ENCODE data around the gene ABHD17A.

Gene ABHD17A

GRCh38 chr19:1909761-1910080 lies 24.4 kb upstream of the ABHD17A start:
- peaks cover 19% of the 10 kb centered on the region for H3K4me1 ChIP-seq (ENCODE audit: control insufficient read depth, insufficient read depth, low read length)
- H3K4me3 ChIP-seq (ENCODE audit: low read length), result no peak overlapping the region
- H3K9me3 ChIP-seq (ENCODE audit: control insufficient read depth, low read length), result no peaks in the 10 kb centered on the region
- peaks cover 10% of the 10 kb centered on the region for H3K36me3 ChIP-seq (ENCODE audit: control insufficient read depth, insufficient read depth, low read length, severe bottlenecking)
- DNase-seq (ENCODE audit: low read depth), result no peak
- H3K27me3 ChIP-seq (replicated peaks; ENCODE audit: control insufficient read depth, insufficient read depth, low read length), result no peaks in the 10 kb centered on the region
- H3K9ac ChIP-seq (ENCODE audit: low read length), result peak overlapping the region; percentile 34

- H3K4me1 ChIP-seq (ENCODE audit: control insufficient read depth, insufficient read depth, low read length), result peaks cover 21% of the 10 kb centered on the region
- no peak for DNase-seq (ENCODE audit: low read depth)
- H3K9me3 ChIP-seq (ENCODE audit: control insufficient read depth, low read length), result no peaks in the 10 kb centered on the region
- no peak overlapping the region for H3K9ac ChIP-seq (ENCODE audit: low read length)
- H3K36me3 ChIP-seq (ENCODE audit: control insufficient read depth, insufficient read depth, low read length, severe bottlenecking), result peaks cover 7% of the 10 kb centered on the region
- H3K4me3 ChIP-seq (ENCODE audit: low read length), result no peak overlapping the region
- no peaks in the 10 kb centered on the region for H3K27me3 ChIP-seq (replicated peaks; ENCODE audit: control insufficient read depth, insufficient read depth, low read length)
Observed at GRCh38 chr19:1908364-1908678, 23.0 kb upstream of the ABHD17A start.

GRCh38 chr19:1907563-1908363 lies 22.5 kb upstream of the ABHD17A start:
- Histone ChIP-seq H3K4me1 (ENCODE audit: control insufficient read depth, insufficient read depth, low read length) (peaks cover 21% of the 10 kb centered on the region), H3K4me3 (ENCODE audit: low read length) (no peak overlapping the region), H3K27me3 (replicated peaks; ENCODE audit: control insufficient read depth, insufficient read depth, low read length) (no peaks in the 10 kb centered on the region), H3K9me3 (ENCODE audit: control insufficient read depth, low read length) (no peaks in the 10 kb centered on the region), H3K36me3 (ENCODE audit: control insufficient read depth, insufficient read depth, low read length, severe bottlenecking) (peaks cover 2% of the 10 kb centered on the region), H3K9ac (ENCODE audit: low read length) (no peak overlapping the region)
- no peak for DNase-seq (ENCODE audit: low read depth)

- no peak for DNase-seq (ENCODE audit: low read depth)
- Histone ChIP-seq H3K4me3 (ENCODE audit: low read length) (no peak overlapping the region), H3K36me3 (ENCODE audit: control insufficient read depth, insufficient read depth, low read length, severe bottlenecking) (no peaks in the 10 kb centered on the region), H3K9ac (ENCODE audit: low read length) (no peak overlapping the region), H3K27me3 (replicated peaks; ENCODE audit: control insufficient read depth, insufficient read depth, low read length) (no peaks in the 10 kb centered on the region), H3K9me3 (ENCODE audit: control insufficient read depth, low read length) (no peaks in the 10 kb centered on the region), H3K4me1 (ENCODE audit: control insufficient read depth, insufficient read depth, low read length) (peaks cover 21% of the 10 kb centered on the region)
Observed at GRCh38 chr19:1906985-1907562, 21.8 kb upstream of the ABHD17A start.

GRCh38 chr19:1905863-1906375 lies 20.6 kb upstream of the ABHD17A start:
- peak overlapping the region; percentile 89 for H3K9ac ChIP-seq (ENCODE audit: low read length)
- no peaks in the 10 kb centered on the region for H3K36me3 ChIP-seq (ENCODE audit: control insufficient read depth, insufficient read depth, low read length, severe bottlenecking)
- H3K27me3 ChIP-seq (replicated peaks; ENCODE audit: control insufficient read depth, insufficient read depth, low read length), result no peaks in the 10 kb centered on the region
- H3K4me3 ChIP-seq (ENCODE audit: low read length), result peak overlapping the region; percentile 88
- H3K4me1 ChIP-seq (ENCODE audit: control insufficient read depth, insufficient read depth, low read length), result peaks cover 21% of the 10 kb centered on the region
- no peaks in the 10 kb centered on the region for H3K9me3 ChIP-seq (ENCODE audit: control insufficient read depth, low read length)
- no peak for DNase-seq (ENCODE audit: low read depth)

GRCh38 chr19:1905110-1905862 lies 20.0 kb upstream of the ABHD17A start, which contains the start of the genes ADAT3 and SCAMP4:
Gene ADAT3, plus strand, starts transcription at chr19:1905399. Its CDS starts 6,649 bp downstream, at chr19:1912048.
Gene SCAMP4, plus strand, starts transcription at chr19:1905399. Its CDS starts 9,621 bp downstream, at chr19:1915020.
- Histone ChIP-seq H3K9ac (ENCODE audit: low read length) (peak within 1 kb of the TSS; percentile 89), H3K27me3 (replicated peaks; ENCODE audit: control insufficient read depth, insufficient read depth, low read length) (no peaks in the 10 kb centered on the region), H3K4me3 (ENCODE audit: low read length) (peak within 1 kb of the TSS; percentile 88), H3K9me3 (ENCODE audit: control insufficient read depth, low read length) (no peaks in the 10 kb centered on the region), H3K4me1 (ENCODE audit: control insufficient read depth, insufficient read depth, low read length) (peaks cover 19% of the 10 kb centered on the region), H3K36me3 (ENCODE audit: control insufficient read depth, insufficient read depth, low read length, severe bottlenecking) (no peaks in the 10 kb centered on the region)
- DNase-seq (ENCODE audit: low read depth), result peak; percentile 99

DNA sequence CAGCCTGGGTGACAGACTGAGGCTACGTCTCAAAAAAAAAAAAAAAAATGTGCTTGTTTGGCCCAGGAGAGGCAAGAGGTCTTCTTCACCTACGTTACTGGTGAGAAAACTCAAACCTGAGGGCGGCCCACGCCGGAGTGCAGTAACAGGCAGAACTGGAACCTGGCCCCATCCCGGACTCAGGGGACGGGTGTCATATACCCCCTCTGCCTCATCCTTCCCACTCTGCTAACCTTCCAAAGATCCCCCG lies 19.5 kb upstream of the ABHD17A start:
- H3K36me3 ChIP-seq (ENCODE audit: control insufficient read depth, insufficient read depth, low read length, severe bottlenecking), result no peaks in the 10 kb centered on the region
- H3K27me3 ChIP-seq (replicated peaks; ENCODE audit: control insufficient read depth, insufficient read depth, low read length), result no peaks in the 10 kb centered on the region
- peak overlapping the region; percentile 56 for H3K9ac ChIP-seq (ENCODE audit: low read length)
- H3K4me3 ChIP-seq (ENCODE audit: low read length), result peak overlapping the region; percentile 63
- no peaks in the 10 kb centered on the region for H3K9me3 ChIP-seq (ENCODE audit: control insufficient read depth, low read length)
- peaks cover 14% of the 10 kb centered on the region for H3K4me1 ChIP-seq (ENCODE audit: control insufficient read depth, insufficient read depth, low read length)
- DNase-seq (ENCODE audit: low read depth), result no peak

- Histone ChIP-seq H3K9me3 (ENCODE audit: control insufficient read depth, low read length) (no peaks in the 10 kb centered on the region), H3K36me3 (ENCODE audit: control insufficient read depth, insufficient read depth, low read length, severe bottlenecking) (no peaks in the 10 kb centered on the region), H3K4me3 (ENCODE audit: low read length) (no peak overlapping the region), H3K27me3 (replicated peaks; ENCODE audit: control insufficient read depth, insufficient read depth, low read length) (no peaks in the 10 kb centered on the region), H3K9ac (ENCODE audit: low read length) (peak overlapping the region; percentile 1), H3K4me1 (ENCODE audit: control insufficient read depth, insufficient read depth, low read length) (peaks cover 9% of the 10 kb centered on the region)
- DNase-seq (ENCODE audit: low read depth), result no peak
Observed at GRCh38 chr19:1902923-1903322, 17.6 kb upstream of the ABHD17A start.

DNA sequence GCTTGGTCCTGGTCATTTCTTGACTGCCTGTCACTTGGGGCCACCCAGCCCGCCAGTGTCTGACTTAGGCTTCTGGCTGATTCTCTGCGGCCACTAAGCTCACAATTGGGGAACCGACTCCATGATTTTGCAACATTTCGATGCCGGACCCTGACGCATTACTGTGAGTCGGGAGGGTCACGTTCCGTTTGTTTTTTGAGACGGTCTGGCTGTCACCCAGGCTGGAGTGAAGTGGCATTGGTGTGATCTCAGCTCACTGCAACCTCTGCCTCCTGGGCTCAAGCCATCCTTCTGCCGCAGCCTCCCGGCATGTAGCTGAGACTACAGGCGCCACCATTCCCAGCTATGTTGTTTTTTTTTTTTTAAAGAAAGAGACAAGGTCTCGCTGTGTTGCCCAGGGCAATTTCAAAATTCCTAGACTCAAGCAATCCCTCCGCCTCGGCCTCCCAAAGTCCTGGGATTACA lies 16.7 kb upstream of the ABHD17A start:
- Histone ChIP-seq H3K9me3 (ENCODE audit: control insufficient read depth, low read length) (no peaks in the 10 kb centered on the region), H3K4me3 (ENCODE audit: low read length) (no peak overlapping the region)
- DNase-seq (ENCODE audit: low read depth), result no peak

GRCh38 chr19:1896508-1896907 lies 11.2 kb upstream of the ABHD17A start:
- Histone ChIP-seq H3K4me3 (ENCODE audit: low read length) (no peak overlapping the region), H3K36me3 (ENCODE audit: control insufficient read depth, insufficient read depth, low read length, severe bottlenecking) (no peaks in the 10 kb centered on the region), H3K27me3 (replicated peaks; ENCODE audit: control insufficient read depth, insufficient read depth, low read length) (no peaks in the 10 kb centered on the region), H3K9me3 (ENCODE audit: control insufficient read depth, low read length) (no peaks in the 10 kb centered on the region), H3K9ac (ENCODE audit: low read length) (no peak overlapping the region), H3K4me1 (ENCODE audit: control insufficient read depth, insufficient read depth, low read length) (peaks cover 4% of the 10 kb centered on the region)
- DNase-seq (ENCODE audit: low read depth), result no peak

More for the DNA sequence above, 16.7 kb upstream of the ABHD17A start:
- Histone ChIP-seq H3K4me1 (ENCODE audit: control insufficient read depth, insufficient read depth, low read length) (peaks cover 13% of the 10 kb centered on the region), H3K9ac (ENCODE audit: low read length) (no peak overlapping the region), H3K36me3 (ENCODE audit: control insufficient read depth, insufficient read depth, low read length, severe bottlenecking) (no peaks in the 10 kb centered on the region), H3K27me3 (replicated peaks; ENCODE audit: control insufficient read depth, insufficient read depth, low read length) (no peaks in the 10 kb centered on the region)

DNA sequence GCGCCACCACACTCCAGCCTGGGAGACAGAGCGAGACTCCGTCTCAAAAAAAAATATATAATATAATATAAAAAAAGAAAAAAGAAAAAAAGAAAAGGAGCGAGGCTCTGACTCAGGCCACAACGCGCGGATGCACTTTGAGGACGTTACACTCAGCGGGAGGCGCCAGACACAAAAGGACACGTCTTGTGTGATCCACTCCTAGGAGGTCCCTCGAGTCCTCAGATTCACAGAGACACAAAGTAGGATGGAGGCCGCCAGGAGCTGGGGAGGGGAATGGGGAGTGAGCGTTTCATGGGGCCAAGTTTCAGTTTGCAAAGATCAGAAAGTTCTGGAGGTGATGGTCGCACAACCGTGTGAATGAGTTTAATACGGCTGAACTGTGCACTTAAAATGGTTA lies 8.5 kb upstream of the ABHD17A start:
- Histone ChIP-seq H3K9ac (ENCODE audit: low read length) (no peak overlapping the region), H3K9me3 (ENCODE audit: control insufficient read depth, low read length) (no peaks in the 10 kb centered on the region), H3K4me1 (ENCODE audit: control insufficient read depth, insufficient read depth, low read length) (peaks cover 4% of the 10 kb centered on the region), H3K4me3 (ENCODE audit: low read length) (no peak overlapping the region), H3K36me3 (ENCODE audit: control insufficient read depth, insufficient read depth, low read length, severe bottlenecking) (no peaks in the 10 kb centered on the region), H3K27me3 (replicated peaks; ENCODE audit: control insufficient read depth, insufficient read depth, low read length) (no peaks in the 10 kb centered on the region)
- no peak for DNase-seq (ENCODE audit: low read depth)

Measured in adipocyte (in vitro differentiated cells).